H54 (cell line): Measurements from ENCODE around the gene SCT.
A peak's percentile ranks its signal among the peaks of the same experiment; 100 is the strongest.

Experiments
- DNase-seq: peaks from one replicate; pipeline ENCODE4 v3.0.0; 2011; ENCODE audit warnings: low spot score, mixed read lengths; ENCODE audit not compliant: insufficient read length
- FAIRE-seq: peaks from 3 replicates; lab custom pipeline; 2011; peaks lifted over from hg19 to GRCh38; lab: Jason Lieb, UNC
- POLR2A ChIP-seq: IDR thresholded peaks from 2 replicates; pipeline ENCODE4 v1.6.1; 2011; ENCODE audit warnings: low read depth, mild to moderate bottlenecking, low read length

Gene SCT

GRCh38 chr11:603154-603553 lies 23.8 kb downstream of the SCT start:
- FAIRE-seq = no peak

GRCh38 chr11:601573-602245 lies 25.3 kb downstream of the SCT start:
- no peak for TF ChIP-seq POLR2A
- FAIRE-seq = no peak
- DNase-seq = no peak

More at GRCh38 chr11:603154-603553, 23.8 kb downstream of the SCT start:
- no peak for DNase-seq
- TF ChIP-seq POLR2A = no peak

GRCh38 chr11:598005-598680 lies 28.8 kb downstream of the SCT start:
- TF ChIP-seq POLR2A = no peak
- no peak for DNase-seq
- no peak for FAIRE-seq

- DNase-seq (no peak), FAIRE-seq (no peak)
- TF ChIP-seq POLR2A = no peak
These were observed 29.7 kb downstream of the SCT start for GRCh38 chr11:597166-597725.

GRCh38 chr11:596374-596773 lies 30.6 kb downstream of the SCT start:
- FAIRE-seq (no peak), DNase-seq (no peak)
- no peak for TF ChIP-seq POLR2A

- no peak for DNase-seq
- TF ChIP-seq POLR2A = no peak
- FAIRE-seq = no peak
These were observed 31.6 kb downstream of the SCT start for GRCh38 chr11:595400-595799.

GRCh38 chr11:593347-593746 lies 33.6 kb downstream of the SCT start:
- FAIRE-seq (no peak), DNase-seq (no peak)
- TF ChIP-seq POLR2A = no peak

GRCh38 chr11:592918-593317 lies 34.1 kb downstream of the SCT start:
- FAIRE-seq = no peak
- no peak for DNase-seq
- TF ChIP-seq POLR2A = 0 out of 2 replicates have a peak, but pooled peaks have one; percentile 6

- FAIRE-seq = no peak
- no peak for TF ChIP-seq POLR2A
- no peak for DNase-seq
These were observed 34.5 kb downstream of the SCT start for GRCh38 chr11:592501-592900.

GRCh38 chr11:590997-591396 lies 36.0 kb downstream of the SCT start:
- no peak for TF ChIP-seq POLR2A
- FAIRE-seq (no peak), DNase-seq (no peak)

- FAIRE-seq (no peak), DNase-seq (no peak)
- TF ChIP-seq POLR2A = no peak
These were observed 37.2 kb downstream of the SCT start for GRCh38 chr11:589798-590197.

GRCh38 chr11:587978-588380 lies 39.0 kb downstream of the SCT start:
- no peak for FAIRE-seq
- DNase-seq = peak; percentile 71
- no peak for TF ChIP-seq POLR2A

- no peak for TF ChIP-seq POLR2A
- FAIRE-seq = no peak
- no peak for DNase-seq
These were observed 39.4 kb downstream of the SCT start for GRCh38 chr11:587546-587945.
